HT-29 (cell line): ENCODE data around the gene MCM10. TPM values are rescaled to one million over a fixed set of nuclear protein-coding genes. Genes with fewer than 3 reads are reported as not detected.
"Not testable (repeated sequence)": the region's sequence is repeated elsewhere in the genome, so short reads cannot be mapped to it uniquely, and the experiment has no call there.

Experiments
- DNase-seq: peaks from one replicate; pipeline ENCODE4 v3.0.0-alpha.2; 2015; ENCODE audit warnings: low spot score
- total RNA-seq: library from RNA; depleted of rRNA; stranded (reverse); fragments of >200 nt; shearing (Covaris generic); gene quantifications from 2 replicates; pipeline ENCODE4 v1.2.3, GENCODE V29; 2014

MCM10 gene
- total RNA-seq, 1 experiment from 2014 or later = 20.1 TPM

DNA sequence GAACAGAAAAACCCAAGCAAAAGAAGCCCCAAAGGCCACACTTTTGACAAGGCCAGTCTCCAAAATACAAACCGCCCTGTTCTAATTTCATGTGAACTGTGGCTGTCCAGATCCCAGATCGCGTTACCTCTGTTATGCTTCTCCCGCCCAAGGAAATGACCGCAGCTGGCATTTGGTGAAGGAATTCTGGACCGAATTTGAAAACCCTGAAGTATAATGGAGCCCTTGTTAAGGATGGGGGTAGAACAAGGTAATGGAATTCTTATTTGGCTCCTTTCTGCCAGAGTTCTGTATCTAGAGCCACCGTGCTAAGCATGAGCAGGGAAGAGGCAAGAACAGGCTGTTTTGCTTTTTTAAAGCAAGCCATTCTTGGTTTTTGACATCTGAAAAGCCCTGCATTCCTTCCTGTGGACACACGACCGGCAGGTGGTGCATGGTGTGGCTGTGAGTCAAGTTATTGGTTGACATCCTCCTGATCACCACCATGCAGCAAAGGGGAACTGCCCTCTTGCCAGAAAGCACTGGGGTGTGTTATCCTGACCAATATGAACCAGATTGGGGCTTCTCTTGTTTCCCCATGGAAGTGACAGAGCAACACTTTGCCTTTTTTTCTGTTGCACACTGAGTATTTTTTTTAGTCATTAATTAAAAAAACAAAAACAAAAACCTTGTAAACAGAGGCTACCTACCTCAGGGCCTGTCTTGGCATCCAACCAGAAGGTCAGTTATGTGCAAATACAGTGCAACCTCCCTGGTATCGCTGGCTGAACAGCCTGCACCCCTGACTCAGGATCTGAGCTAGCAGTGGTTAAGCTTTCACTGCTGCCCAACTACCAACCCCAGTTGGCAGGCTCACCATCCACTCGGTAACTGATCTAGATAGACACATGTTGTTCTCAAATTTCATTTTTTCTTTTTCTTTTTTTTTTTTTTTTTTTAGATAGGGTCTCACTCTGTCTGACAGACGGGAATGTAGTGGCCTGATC lies 58.6 kb downstream of the MCM10 start:
- DNase-seq = peak; percentile 73

GRCh38 chr10:13221572-13221971 lies 60.2 kb downstream of the MCM10 start:
- no peak for DNase-seq

- DNase-seq = no peak
Observed at GRCh38 chr10:13222151-13222550, 60.8 kb downstream of the MCM10 start.

DNA sequence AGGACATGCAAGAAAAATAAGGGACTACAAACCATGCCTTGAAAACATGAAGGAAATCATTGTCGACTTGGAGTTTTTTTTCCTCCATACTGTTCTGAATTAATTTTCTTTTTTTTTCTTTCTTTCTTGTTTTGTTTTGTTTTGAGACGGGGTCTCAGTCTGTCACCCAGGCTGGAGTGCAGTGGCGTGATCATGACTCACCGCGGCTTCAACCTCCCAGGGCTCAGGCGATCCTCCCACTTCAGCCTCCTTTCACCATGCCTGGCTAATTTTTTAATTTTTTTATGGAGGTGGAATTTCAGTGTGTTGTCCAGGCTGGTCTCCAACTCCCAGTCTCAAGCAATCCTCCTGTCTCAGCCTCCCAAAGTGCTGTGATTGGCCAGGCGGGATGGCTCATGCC lies 61.2 kb downstream of the MCM10 start:
- DNase-seq = no peak

DNA sequence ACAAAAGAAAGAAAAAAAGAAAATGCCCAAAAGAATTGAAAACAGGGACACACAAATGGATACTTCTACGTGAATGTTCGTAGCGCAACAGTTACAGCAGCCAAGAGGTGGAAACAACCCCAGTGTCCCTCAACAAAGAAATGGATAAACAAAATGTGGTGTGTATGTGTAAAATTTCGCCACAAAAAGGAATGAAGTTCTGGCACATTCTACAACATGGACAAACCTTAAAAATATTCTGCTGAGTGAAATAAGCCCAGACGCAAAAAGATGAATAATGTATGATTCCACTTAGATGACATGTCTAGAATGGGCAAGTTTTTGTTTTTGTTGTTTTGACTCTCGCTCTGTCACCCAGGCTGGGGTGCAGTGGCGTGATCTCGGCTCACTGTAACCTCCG lies 61.9 kb downstream of the MCM10 start:
- no peak for DNase-seq

- DNase-seq = no peak
Observed at GRCh38 chr10:13224210-13224995, 63.0 kb downstream of the MCM10 start.

- DNase-seq = no peak
Observed at GRCh38 chr10:13225601-13226000, 64.2 kb downstream of the MCM10 start.

DNA sequence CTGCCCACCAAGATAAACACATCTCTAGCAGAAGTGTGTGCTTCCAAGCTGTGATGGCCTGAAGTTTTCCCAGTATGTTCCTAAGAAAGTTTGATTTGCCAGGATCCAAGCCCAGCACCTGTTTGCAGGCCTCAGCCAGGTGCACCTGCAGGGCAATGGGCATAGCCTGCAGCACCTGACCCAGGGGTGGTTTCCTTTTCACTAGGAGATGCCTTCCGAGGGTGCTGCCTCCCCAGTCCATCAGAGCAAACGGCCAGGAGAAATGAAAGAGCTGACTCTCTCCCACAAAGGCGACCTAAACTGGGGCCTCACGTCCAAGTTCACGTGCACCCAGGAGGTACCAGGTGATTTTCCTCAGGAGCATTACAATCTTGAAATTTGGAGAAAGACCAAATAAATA lies 65.7 kb downstream of the MCM10 start:
- DNase-seq = no peak

- no peak for DNase-seq
Observed at GRCh38 chr10:13231190-13231589, 69.8 kb downstream of the MCM10 start.

DNA sequence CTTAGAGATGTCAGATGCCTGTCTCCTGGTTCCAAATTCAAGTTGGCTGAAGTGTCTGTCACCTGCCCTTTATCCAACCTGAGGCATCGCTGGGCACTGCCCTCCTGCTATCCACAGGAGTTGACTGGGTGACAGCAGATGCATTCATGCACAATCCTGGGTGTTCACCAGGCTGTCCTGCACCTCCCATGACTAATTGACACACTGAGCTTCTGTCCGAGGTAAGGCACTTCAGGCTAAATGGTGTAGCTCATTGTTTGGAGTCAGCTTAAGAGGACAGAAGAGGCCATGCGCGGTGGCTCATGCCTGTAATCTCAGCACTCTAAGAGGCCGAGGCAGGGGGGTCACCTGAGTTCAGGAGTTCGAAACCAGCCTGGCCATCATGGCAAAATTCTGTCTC lies 70.5 kb downstream of the MCM10 start:
- DNase-seq = no peak

- no peak for DNase-seq
Observed at GRCh38 chr10:13233358-13233757, 72.0 kb downstream of the MCM10 start.

DNA sequence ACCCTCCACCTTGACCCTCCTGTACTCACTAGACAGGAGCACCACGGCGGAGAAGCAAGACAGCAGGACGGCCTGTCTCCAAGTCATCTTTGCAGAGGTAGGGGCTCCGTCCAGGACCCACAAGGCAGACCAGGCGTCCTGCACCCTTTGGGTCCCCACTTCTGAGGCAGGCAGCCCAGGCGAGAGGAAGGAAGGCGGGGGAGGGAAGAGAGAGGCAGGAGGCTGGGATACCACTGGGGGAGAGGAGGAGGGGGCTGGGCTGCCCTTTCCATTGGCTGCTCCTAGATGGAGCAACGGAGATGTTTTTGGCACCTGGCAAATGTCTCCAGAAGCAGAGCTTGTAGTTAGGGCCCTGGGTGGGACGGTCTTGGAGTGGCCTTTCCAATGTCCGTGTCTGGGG lies 72.8 kb downstream of the MCM10 start, which contains the start of gene UCMA:
Gene UCMA, minus strand, starts transcription at position 203 of the 400 bp plus-strand sequence. Its CDS starts 116 bp downstream, at position 87.
- no peak for DNase-seq

DNA sequence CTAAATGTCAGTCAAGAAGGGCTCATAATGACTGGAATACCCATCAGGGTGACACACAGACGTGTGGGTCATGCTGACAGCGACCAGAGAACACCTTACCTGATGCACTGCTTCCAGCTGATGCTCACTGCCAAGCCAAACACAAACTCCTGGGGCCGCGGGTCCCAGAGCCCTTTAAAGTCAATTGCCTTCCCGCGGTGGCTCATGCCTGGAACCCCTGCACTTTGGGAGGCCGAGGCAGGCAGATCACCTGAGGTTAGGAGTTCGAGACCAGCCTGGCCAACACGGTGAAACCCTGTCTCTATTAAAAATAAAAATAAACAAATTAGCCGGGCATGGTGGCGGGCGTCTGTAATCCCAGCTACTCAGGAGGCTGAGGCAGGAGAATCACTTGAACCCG lies 73.4 kb downstream of the MCM10 start:
- not testable (repeated sequence) for DNase-seq

- no peak for DNase-seq
Observed at GRCh38 chr10:13236638-13237037, 75.3 kb downstream of the MCM10 start.

- no peak for DNase-seq
Observed at GRCh38 chr10:13238271-13239077, 77.1 kb downstream of the MCM10 start.

- DNase-seq = no peak
Observed at GRCh38 chr10:13239923-13240322, 78.6 kb downstream of the MCM10 start.

DNA sequence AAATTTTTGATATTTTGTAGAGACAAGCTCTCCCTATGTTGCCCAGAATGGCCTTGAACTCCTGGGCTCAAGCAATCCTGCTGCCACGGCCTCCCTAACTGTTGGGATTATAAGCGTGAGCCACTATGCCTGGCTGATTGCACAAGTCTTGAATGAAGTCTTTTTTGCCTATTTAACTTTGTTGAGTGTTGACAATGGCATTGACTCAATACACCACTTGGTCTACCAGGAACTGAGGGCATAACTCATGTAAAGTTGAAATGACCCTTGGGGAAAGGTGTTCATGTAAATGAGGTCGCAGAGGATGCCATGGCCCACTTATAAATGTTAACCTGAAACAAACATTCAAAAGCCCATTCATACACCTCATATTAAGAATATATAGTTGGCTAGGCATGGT lies 80.3 kb downstream of the MCM10 start:
- no peak for DNase-seq

- not testable (repeated sequence) for DNase-seq
Observed at GRCh38 chr10:13242260-13242659, 80.9 kb downstream of the MCM10 start.

- no peak for DNase-seq
Observed at GRCh38 chr10:13247246-13247645, 85.9 kb downstream of the MCM10 start.

DNA sequence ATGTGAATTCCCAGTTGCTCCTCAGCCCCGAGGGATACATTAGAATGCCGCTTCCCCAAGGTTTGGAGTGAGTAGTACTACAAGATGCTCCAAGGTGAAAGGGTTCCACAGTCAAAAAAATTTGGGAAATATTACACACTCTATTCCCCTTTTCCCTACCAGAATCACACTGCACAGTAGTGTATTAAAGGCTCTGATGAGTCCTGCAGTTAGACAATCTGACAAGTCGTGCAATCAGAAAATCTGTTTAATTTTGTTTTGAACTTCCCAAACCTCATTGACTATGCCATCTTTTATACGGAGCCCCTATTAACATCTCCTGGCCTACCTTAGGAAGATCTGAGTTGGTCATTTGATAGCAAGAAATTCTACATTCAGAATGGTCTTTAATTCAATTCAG lies 86.4 kb downstream of the MCM10 start:
- DNase-seq = no peak

DNA sequence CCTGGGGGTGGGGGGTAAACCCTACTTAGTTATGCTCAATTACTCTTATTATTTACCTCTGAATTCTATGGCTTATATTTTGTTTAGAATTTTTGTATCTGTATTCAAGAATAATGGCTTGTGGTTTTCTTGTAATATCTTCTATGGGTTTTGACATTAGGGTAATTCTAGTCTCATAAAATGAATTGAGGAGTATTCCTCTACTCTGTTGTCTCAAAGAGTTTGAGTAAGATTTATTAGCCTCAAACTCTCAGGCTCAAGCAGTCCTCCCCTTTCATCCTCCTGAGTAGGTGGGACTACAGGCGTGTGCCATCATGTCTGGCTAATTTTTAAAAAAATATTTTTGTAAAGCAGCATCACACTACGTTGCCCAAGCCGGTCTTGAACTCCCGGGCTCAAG lies 92.4 kb downstream of the MCM10 start:
- DNase-seq = no peak

GRCh38 chr10:13256627-13257026 lies 95.3 kb downstream of the MCM10 start:
- no peak for DNase-seq
